PC-9 (cell line): ENCODE data around the gene KRT77. TPM values are rescaled to one million over a fixed set of nuclear protein-coding genes. Genes with fewer than 3 reads are reported as not detected.

Experiments
- BruUV-seq: library from RNA; stranded (reverse); fragments of 400-500 nt; replicated peaks from 2 replicates; lab custom pipeline; 2021; lab: Mats Ljungman, UMichigan
- CTCF ChIA-PET: fragments of 300-600 bp; sonication (Branson Sonifier 250); formaldehyde crosslinking; loops from one replicate; lab custom pipeline; 2022; ENCODE audit warnings: antibody characterized with exemption; lab: Charles Lee
- POLR2A ChIA-PET: fragments of 300-600 bp; sonication (Branson Sonifier 250); formaldehyde crosslinking; loops from one replicate; lab custom pipeline; 2022; ENCODE audit warnings: antibody characterized with exemption; ENCODE audit not compliant: unreplicated experiment; lab: Charles Lee
- DNase-seq, 2 experiments: peaks; one replicate each; pipeline versions ENCODE4 v3.0.0 to v3.0.0-alpha.2; 2015 to 2022; ENCODE audit warnings: mixed read lengths in 1 of 2
- H2AFZ ChIP-seq: fragments of 200-600 bp; sonication (generic); 2 replicates; pipeline ENCODE4 v1.8.1; 2017; ENCODE audit warnings: antibody characterized with exemption
- H3F3A ChIP-seq: fragments of 200-600 bp; sonication (generic); 2 replicates; pipeline ENCODE4 v1.8.1; 2017; ENCODE audit warnings: antibody characterized with exemption, mild to moderate bottlenecking, low read depth; ENCODE audit not compliant: insufficient read depth
- H3K27ac ChIP-seq: fragments of 200-600 bp; sonication (generic); 2 replicates; pipeline ENCODE4 v1.6.1; 2016; ENCODE audit warnings: mixed run types
- H3K27me3 ChIP-seq: fragments of 200-600 bp; sonication (generic); 2 replicates; pipeline ENCODE4 v1.6.1; 2016; ENCODE audit warnings: low read depth, mixed run types; ENCODE audit not compliant: insufficient read depth
- H3K36me3 ChIP-seq: fragments of 200-600 bp; sonication (generic); 2 replicates; pipeline ENCODE4 v1.6.1; 2016; ENCODE audit warnings: low read depth, mixed run types
- H3K4me1 ChIP-seq: fragments of 200-600 bp; sonication (generic); replicated peaks from 2 replicates; pipeline ENCODE4 v1.6.1; 2016; ENCODE audit warnings: mixed run types; ENCODE audit not compliant: insufficient read depth
- H3K4me2 ChIP-seq: fragments of 200-600 bp; sonication (generic); 2 replicates; pipeline ENCODE4 v1.6.1; 2017; ENCODE audit warnings: mixed run types
- H3K4me3 ChIP-seq: fragments of 200-600 bp; sonication (generic); 2 replicates; pipeline ENCODE4 v1.6.1; 2016; ENCODE audit warnings: mixed run types
- H3K79me2 ChIP-seq: fragments of 200-600 bp; sonication (generic); 2 replicates; pipeline ENCODE4 v1.6.1; 2017; ENCODE audit warnings: low read depth, mixed run types
- H3K9me2 ChIP-seq: fragments of 200-600 bp; sonication (generic); 2 replicates; pipeline ENCODE4 v1.8.1; 2017; ENCODE audit warnings: mild to moderate bottlenecking; ENCODE audit not compliant: insufficient read depth
- H3K9me3 ChIP-seq: fragments of 200-600 bp; sonication (generic); 2 replicates; pipeline ENCODE4 v1.8.1; 2016; ENCODE audit warnings: low read depth; ENCODE audit not compliant: insufficient read depth
- H4K20me1 ChIP-seq: fragments of 200-600 bp; sonication (generic); 2 replicates; pipeline ENCODE4 v1.8.1; 2017; ENCODE audit not compliant: insufficient read depth
- EZH2 ChIP-seq: fragments of 200-600 bp; sonication (generic); IDR thresholded peaks from 2 replicates; pipeline ENCODE4 v1.8.0; 2017; ENCODE audit warnings: antibody characterized with exemption, low read depth
- intact Hi-C: fragments of 100-400 bp; cut with micrococcal nuclease; formaldehyde crosslinking; loops from one replicate; pipeline ENCODE4 v1.10.0; 2022; ENCODE audit not compliant: unreplicated experiment
- total RNA-seq: library from RNA; stranded (reverse); gene quantifications from 2 replicates; pipeline ENCODE4 v1.2.3, GENCODE V29; 2021
- TF ChIP-seq, protein P1 (sequence below): fragments of 200-600 bp; sonication (generic); conservative IDR thresholded peaks from 2 replicates; pipeline ENCODE4 v1.6.1; 2017; ENCODE audit warnings: mixed run types, antibody characterized with exemption, mild to moderate bottlenecking, moderate library complexity

The KRT77 gene
- total RNA-seq, 1 experiment from 2014 or later: not detected

DNA sequence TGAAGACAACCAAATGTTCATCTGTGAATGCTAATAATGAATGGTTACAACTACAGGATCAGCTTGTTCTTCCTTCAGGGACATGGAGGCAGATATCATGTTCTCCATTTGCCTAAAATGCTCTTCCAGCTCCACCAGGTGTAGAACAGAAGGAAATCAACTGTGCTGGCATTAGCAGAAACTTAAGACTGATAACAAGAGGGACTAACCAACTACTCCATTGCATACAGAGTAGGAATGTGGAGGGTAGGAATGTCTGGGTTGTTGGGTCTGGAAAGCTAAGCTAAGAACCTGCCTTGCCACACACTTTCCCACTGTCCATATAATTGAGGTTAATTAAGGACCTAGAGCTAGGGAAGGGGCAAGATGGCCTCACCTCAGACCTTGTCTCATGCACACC, 39.9 kb downstream of the KRT77 start:
- Histone ChIP-seq H3K4me2 (no peak overlapping the region), H3K79me2 (no peaks in the 10 kb centered on the region), H3K27me3 (no peaks in the 10 kb centered on the region), H3K4me1 (no peaks in the 10 kb centered on the region), H3K9me2 (no peaks in the 10 kb centered on the region), H3K9me3 (no peaks in the 10 kb centered on the region; the same call in 1 of the 2 replicates), H3K36me3 (no peaks in the 10 kb centered on the region), H3F3A (no peaks in the 10 kb centered on the region), H4K20me1 (no peaks in the 10 kb centered on the region), H2AFZ (no peak overlapping the region), H3K4me3 (no peak overlapping the region), H3K27ac (no peak overlapping the region)
- no peak for DNase-seq
- ChIA-PET CTCF (no interaction called here), POLR2A (no interaction called here)
- intact Hi-C loops: no loop called here
- no TSS peak for BruUV-seq
- no peak for TF ChIP-seq EZH2
- TF ChIP-seq, protein P1, sequence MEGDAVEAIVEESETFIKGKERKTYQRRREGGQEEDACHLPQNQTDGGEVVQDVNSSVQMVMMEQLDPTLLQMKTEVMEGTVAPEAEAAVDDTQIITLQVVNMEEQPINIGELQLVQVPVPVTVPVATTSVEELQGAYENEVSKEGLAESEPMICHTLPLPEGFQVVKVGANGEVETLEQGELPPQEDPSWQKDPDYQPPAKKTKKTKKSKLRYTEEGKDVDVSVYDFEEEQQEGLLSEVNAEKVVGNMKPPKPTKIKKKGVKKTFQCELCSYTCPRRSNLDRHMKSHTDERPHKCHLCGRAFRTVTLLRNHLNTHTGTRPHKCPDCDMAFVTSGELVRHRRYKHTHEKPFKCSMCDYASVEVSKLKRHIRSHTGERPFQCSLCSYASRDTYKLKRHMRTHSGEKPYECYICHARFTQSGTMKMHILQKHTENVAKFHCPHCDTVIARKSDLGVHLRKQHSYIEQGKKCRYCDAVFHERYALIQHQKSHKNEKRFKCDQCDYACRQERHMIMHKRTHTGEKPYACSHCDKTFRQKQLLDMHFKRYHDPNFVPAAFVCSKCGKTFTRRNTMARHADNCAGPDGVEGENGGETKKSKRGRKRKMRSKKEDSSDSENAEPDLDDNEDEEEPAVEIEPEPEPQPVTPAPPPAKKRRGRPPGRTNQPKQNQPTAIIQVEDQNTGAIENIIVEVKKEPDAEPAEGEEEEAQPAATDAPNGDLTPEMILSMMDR: no peak

DNA sequence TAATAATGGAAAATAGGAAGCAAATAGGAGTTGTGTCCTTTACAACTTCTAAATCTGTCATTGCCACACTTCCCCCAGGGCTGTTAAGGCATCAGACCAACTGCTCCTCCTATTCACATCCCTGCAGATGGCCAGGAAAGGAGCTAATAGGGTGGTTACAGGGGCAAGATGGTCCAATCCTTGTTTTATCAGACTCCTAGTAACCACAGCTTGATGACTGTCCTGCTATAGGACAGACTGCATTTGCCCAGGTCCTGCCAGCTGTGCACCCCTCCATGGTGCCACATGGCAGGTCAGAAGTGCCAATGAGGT, 40.5 kb downstream of the KRT77 start:
- Histone ChIP-seq H2AFZ (no peak overlapping the region), H4K20me1 (no peaks in the 10 kb centered on the region), H3K9me3 (no peaks in the 10 kb centered on the region; the same call in 1 of the 2 replicates), H3K4me2 (no peak overlapping the region), H3K36me3 (no peaks in the 10 kb centered on the region), H3K27me3 (no peaks in the 10 kb centered on the region), H3K27ac (no peak overlapping the region), H3K9me2 (no peaks in the 10 kb centered on the region), H3F3A (no peaks in the 10 kb centered on the region), H3K4me1 (no peaks in the 10 kb centered on the region), H3K4me3 (no peak overlapping the region), H3K79me2 (no peaks in the 10 kb centered on the region)
- DNase-seq: no peak
- POLR2A ChIA-PET: no interaction called here
- no TSS peak for BruUV-seq
- TF ChIP-seq EZH2: no peak
- CTCF ChIA-PET: no interaction called here
- intact Hi-C loops: no loop called here

DNA sequence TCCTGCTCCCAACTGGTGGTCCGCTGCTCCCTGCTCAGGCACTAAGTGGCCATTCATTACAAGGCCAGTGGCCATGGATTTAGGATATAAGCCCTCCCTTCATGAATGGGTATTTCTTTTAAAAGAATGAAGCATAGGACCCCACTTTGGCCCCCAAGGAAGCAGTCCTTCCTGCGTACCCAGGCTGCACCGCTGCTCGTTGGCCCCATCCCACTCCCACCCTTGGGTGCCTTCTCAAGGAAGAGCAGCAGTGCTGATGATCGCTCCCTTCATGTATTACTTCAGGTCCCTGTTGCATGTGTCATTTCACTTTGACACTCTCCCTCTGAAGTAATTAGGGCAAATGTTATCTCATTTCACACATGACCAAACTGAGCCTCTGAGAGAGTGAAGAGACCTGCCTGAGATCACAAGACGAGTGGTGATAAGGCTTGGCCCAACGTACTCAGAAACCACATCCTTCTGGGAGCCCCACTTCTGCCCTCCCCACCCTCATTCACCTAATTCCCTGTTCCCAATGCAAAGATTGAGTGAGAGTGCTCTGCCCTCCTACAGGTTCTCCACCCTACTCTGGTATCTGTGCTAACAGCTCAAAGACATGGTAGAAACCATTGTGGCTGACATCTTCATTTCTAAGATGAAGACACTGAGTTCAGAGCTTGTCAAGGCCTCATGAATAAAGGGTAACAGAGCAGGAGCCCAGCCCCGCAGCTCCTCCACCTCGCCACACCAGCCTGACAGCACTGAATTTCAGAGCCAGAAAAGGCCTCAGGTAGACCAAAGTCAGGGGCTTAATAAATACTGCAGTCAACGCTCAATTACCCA, 41.0 kb downstream of the KRT77 start:
- Histone ChIP-seq H3K4me3 (no peak overlapping the region), H3K4me2 (no peak overlapping the region), H3K27ac (no peak overlapping the region), H3K79me2 (no peaks in the 10 kb centered on the region), H4K20me1 (no peaks in the 10 kb centered on the region), H3K4me1 (no peaks in the 10 kb centered on the region), H2AFZ (no peak overlapping the region), H3K9me2 (no peaks in the 10 kb centered on the region), H3K36me3 (no peaks in the 10 kb centered on the region), H3K9me3 (no peaks in the 10 kb centered on the region), H3K27me3 (no peaks in the 10 kb centered on the region), H3F3A (no peaks in the 10 kb centered on the region)
- POLR2A ChIA-PET: no interaction called here
- no peak for DNase-seq
- intact Hi-C loops: no loop called here
- no peak for TF ChIP-seq EZH2
- TF ChIP-seq, protein P1: no peak
- CTCF ChIA-PET: no interaction called here
- BruUV-seq: no TSS peak
